H1 (cell line): ENCODE data around the gene IL3. TPM values are rescaled to one million over a fixed set of nuclear protein-coding genes. Genes with fewer than 3 reads are reported as not detected.

ENCODE experiments used
- polyA plus RNA-seq, 7 experiments: library from polyadenylated mRNA; depleted of rRNA in 3 of 7; stranded (reverse) in 5 of 7; unstranded in 2 of 7; fragments of >200 nt in 5 of 7; fragments of 200-250 nt in 2 of 7; gene quantifications; 1 replicate in 5 of 7; 2 replicates in 1 of 7; 4 replicates in 1 of 7; pipeline versions ENCODE4 v1.2.1 to v1.2.3, GENCODE V29; 2011 to 2013; ENCODE audit warnings: missing spikeins in 2 of 7, mixed read lengths in 2 of 7
- total RNA-seq: library from RNA; stranded (reverse); fragmentation: NEBNext Ultra II Directional; extraction: Animal tissue kit (Norgen Biotek cat#: 25700); gene quantifications from 2 replicates; pipeline ENCODE4 v1.2.1, GENCODE V29; 2021
- TF ChIP-seq, protein P1 (sequence below): fragments of 300-600 bp; sonication (generic); IDR thresholded peaks from 2 replicates; pipeline ENCODE4 v1.7.1; 2012; ENCODE audit warnings: low read length, moderate library complexity, mild to moderate bottlenecking, inconsistent platforms; ENCODE audit not compliant: insufficient replicate concordance

The IL3 gene
- total and polyA plus RNA-seq, 2 of the 8 experiments (the other 6 are each of a cell fraction or from before 2014, with no cell fraction given) = not detected

DNA sequence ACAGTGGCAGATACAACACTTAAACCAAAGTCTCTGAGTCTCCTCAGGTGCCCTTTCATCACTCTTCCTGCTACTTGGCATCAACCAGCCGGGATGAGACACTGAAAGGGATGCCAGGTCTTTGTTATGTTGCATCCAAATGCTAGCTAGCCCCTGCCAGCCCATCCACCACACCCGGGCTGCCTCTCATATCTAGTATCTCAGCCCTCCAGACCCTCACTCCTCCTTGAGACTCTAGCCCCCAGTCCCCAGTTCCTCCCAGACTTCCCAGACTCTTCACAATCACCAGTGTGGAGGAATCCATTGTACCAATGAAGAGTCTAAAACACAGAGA lies 34.6 kb downstream of the IL3 start (continued):
- TF ChIP-seq, protein P1, sequence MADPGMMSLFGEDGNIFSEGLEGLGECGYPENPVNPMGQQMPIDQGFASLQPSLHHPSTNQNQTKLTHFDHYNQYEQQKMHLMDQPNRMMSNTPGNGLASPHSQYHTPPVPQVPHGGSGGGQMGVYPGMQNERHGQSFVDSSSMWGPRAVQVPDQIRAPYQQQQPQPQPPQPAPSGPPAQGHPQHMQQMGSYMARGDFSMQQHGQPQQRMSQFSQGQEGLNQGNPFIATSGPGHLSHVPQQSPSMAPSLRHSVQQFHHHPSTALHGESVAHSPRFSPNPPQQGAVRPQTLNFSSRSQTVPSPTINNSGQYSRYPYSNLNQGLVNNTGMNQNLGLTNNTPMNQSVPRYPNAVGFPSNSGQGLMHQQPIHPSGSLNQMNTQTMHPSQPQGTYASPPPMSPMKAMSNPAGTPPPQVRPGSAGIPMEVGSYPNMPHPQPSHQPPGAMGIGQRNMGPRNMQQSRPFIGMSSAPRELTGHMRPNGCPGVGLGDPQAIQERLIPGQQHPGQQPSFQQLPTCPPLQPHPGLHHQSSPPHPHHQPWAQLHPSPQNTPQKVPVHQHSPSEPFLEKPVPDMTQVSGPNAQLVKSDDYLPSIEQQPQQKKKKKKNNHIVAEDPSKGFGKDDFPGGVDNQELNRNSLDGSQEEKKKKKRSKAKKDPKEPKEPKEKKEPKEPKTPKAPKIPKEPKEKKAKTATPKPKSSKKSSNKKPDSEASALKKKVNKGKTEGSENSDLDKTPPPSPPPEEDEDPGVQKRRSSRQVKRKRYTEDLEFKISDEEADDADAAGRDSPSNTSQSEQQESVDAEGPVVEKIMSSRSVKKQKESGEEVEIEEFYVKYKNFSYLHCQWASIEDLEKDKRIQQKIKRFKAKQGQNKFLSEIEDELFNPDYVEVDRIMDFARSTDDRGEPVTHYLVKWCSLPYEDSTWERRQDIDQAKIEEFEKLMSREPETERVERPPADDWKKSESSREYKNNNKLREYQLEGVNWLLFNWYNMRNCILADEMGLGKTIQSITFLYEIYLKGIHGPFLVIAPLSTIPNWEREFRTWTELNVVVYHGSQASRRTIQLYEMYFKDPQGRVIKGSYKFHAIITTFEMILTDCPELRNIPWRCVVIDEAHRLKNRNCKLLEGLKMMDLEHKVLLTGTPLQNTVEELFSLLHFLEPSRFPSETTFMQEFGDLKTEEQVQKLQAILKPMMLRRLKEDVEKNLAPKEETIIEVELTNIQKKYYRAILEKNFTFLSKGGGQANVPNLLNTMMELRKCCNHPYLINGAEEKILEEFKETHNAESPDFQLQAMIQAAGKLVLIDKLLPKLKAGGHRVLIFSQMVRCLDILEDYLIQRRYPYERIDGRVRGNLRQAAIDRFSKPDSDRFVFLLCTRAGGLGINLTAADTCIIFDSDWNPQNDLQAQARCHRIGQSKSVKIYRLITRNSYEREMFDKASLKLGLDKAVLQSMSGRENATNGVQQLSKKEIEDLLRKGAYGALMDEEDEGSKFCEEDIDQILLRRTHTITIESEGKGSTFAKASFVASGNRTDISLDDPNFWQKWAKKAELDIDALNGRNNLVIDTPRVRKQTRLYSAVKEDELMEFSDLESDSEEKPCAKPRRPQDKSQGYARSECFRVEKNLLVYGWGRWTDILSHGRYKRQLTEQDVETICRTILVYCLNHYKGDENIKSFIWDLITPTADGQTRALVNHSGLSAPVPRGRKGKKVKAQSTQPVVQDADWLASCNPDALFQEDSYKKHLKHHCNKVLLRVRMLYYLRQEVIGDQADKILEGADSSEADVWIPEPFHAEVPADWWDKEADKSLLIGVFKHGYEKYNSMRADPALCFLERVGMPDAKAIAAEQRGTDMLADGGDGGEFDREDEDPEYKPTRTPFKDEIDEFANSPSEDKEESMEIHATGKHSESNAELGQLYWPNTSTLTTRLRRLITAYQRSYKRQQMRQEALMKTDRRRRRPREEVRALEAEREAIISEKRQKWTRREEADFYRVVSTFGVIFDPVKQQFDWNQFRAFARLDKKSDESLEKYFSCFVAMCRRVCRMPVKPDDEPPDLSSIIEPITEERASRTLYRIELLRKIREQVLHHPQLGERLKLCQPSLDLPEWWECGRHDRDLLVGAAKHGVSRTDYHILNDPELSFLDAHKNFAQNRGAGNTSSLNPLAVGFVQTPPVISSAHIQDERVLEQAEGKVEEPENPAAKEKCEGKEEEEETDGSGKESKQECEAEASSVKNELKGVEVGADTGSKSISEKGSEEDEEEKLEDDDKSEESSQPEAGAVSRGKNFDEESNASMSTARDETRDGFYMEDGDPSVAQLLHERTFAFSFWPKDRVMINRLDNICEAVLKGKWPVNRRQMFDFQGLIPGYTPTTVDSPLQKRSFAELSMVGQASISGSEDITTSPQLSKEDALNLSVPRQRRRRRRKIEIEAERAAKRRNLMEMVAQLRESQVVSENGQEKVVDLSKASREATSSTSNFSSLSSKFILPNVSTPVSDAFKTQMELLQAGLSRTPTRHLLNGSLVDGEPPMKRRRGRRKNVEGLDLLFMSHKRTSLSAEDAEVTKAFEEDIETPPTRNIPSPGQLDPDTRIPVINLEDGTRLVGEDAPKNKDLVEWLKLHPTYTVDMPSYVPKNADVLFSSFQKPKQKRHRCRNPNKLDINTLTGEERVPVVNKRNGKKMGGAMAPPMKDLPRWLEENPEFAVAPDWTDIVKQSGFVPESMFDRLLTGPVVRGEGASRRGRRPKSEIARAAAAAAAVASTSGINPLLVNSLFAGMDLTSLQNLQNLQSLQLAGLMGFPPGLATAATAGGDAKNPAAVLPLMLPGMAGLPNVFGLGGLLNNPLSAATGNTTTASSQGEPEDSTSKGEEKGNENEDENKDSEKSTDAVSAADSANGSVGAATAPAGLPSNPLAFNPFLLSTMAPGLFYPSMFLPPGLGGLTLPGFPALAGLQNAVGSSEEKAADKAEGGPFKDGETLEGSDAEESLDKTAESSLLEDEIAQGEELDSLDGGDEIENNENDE = no peak
